Effector memory CD4-positive, alpha-beta T cell (primary cell): Measurements from ENCODE around the gene TEX261.

Experiments
- DNase-seq, 3 donors: peaks; one replicate each; pipeline ENCODE4 v3.0.0-alpha.2; 2020
- H3K27ac ChIP-seq: 2 replicates; pipeline ENCODE4 v1.7.0; 2013; ENCODE audit warnings: mild to moderate bottlenecking, low read length, moderate library complexity; ENCODE audit not compliant: insufficient read depth, poor library complexity, severe bottlenecking
- H3K27me3 ChIP-seq: replicated peaks from 2 replicates; pipeline ENCODE4 v1.7.0; 2013; ENCODE audit warnings: mild to moderate bottlenecking, low read length; ENCODE audit not compliant: insufficient read depth, control insufficient read depth, poor library complexity, severe bottlenecking
- H3K36me3 ChIP-seq: 2 replicates; pipeline ENCODE4 v1.7.0; 2013; ENCODE audit warnings: mild to moderate bottlenecking, low read length, moderate library complexity; ENCODE audit not compliant: control insufficient read depth, insufficient read depth
- H3K4me1 ChIP-seq: 2 replicates; pipeline ENCODE4 v1.7.0; 2013; ENCODE audit warnings: low read length, mild to moderate bottlenecking; ENCODE audit not compliant: control insufficient read depth, insufficient read depth, poor library complexity, severe bottlenecking
- H3K4me3 ChIP-seq: 2 replicates; pipeline ENCODE4 v1.7.0; 2013; ENCODE audit warnings: low read length, low read depth, mild to moderate bottlenecking; ENCODE audit not compliant: insufficient read depth, poor library complexity, severe bottlenecking
- H3K9me3 ChIP-seq: 2 replicates; pipeline ENCODE4 v1.7.0; 2013; ENCODE audit warnings: mild to moderate bottlenecking, low read length, moderate library complexity; ENCODE audit not compliant: control insufficient read depth

TEX261 gene

GRCh38 chr2:70982971-70983370 is 11.7 kb downstream of the TEX261 start:
- no peak overlapping the region for H3K4me3 ChIP-seq
- no peaks in the 10 kb centered on the region for H3K9me3 ChIP-seq
- no peaks in the 10 kb centered on the region for H3K27me3 ChIP-seq
- H3K4me1 ChIP-seq, result peaks cover 16% of the 10 kb centered on the region
- no peak overlapping the region for H3K27ac ChIP-seq
- H3K36me3 ChIP-seq, result peaks cover 17% of the 10 kb centered on the region
- DNase-seq, result no peak

- H3K27ac ChIP-seq, result no peak overlapping the region
- no peaks in the 10 kb centered on the region for H3K27me3 ChIP-seq
- H3K4me1 ChIP-seq, result peaks cover 22% of the 10 kb centered on the region
- no peak overlapping the region for H3K4me3 ChIP-seq
- H3K36me3 ChIP-seq, result peaks cover 10% of the 10 kb centered on the region
- DNase-seq, result no peak
- H3K9me3 ChIP-seq, result no peaks in the 10 kb centered on the region
Observed at GRCh38 chr2:70981866-70982810, 12.5 kb downstream of the TEX261 start.

- Histone ChIP-seq H3K4me1 (peaks cover 22% of the 10 kb centered on the region), H3K9me3 (no peaks in the 10 kb centered on the region), H3K27ac (no peak overlapping the region), H3K36me3 (peaks cover 6% of the 10 kb centered on the region), H3K4me3 (no peak overlapping the region), H3K27me3 (no peaks in the 10 kb centered on the region)
- DNase-seq, result no peak
Observed at GRCh38 chr2:70981421-70981820, 13.3 kb downstream of the TEX261 start.

- DNase-seq, result no peak
- Histone ChIP-seq H3K4me1 (peaks cover 17% of the 10 kb centered on the region), H3K4me3 (no peak overlapping the region), H3K27ac (no peak overlapping the region), H3K36me3 (no peaks in the 10 kb centered on the region), H3K27me3 (no peaks in the 10 kb centered on the region), H3K9me3 (no peaks in the 10 kb centered on the region)
Observed at GRCh38 chr2:70979626-70980025, 15.0 kb downstream of the TEX261 start.

GRCh38 chr2:70979180-70979488 is 15.5 kb downstream of the TEX261 start:
- Histone ChIP-seq H3K4me1 (peaks cover 14% of the 10 kb centered on the region), H3K27ac (no peak overlapping the region), H3K27me3 (no peaks in the 10 kb centered on the region), H3K36me3 (no peaks in the 10 kb centered on the region), H3K9me3 (no peaks in the 10 kb centered on the region), H3K4me3 (peak overlapping the region; percentile 60)
- no peak for DNase-seq

GRCh38 chr2:70978341-70979179 is 16.1 kb downstream of the TEX261 start, which contains the start of gene ANKRD53:
Gene ANKRD53, plus strand, starts transcription at chr2:70978630. Its CDS starts 16 bp downstream, at chr2:70978646.
- H3K36me3 ChIP-seq, result no peaks in the 10 kb centered on the region
- H3K4me1 ChIP-seq, result peaks cover 14% of the 10 kb centered on the region
- DNase-seq, result no peak
- no peaks in the 10 kb centered on the region for H3K9me3 ChIP-seq
- H3K4me3 ChIP-seq, result peak within 1 kb of the TSS; percentile 60
- no peaks in the 10 kb centered on the region for H3K27me3 ChIP-seq
- peak within 1 kb of the TSS; percentile 37 for H3K27ac ChIP-seq

GRCh38 chr2:70977605-70978205 is 17.0 kb downstream of the TEX261 start:
- DNase-seq, result no peak
- H3K4me3 ChIP-seq, result peak overlapping the region; percentile 60

GRCh38 chr2:70975237-70975636 is 19.4 kb downstream of the TEX261 start:
- Histone ChIP-seq H3K4me3 (no peak overlapping the region), H3K9me3 (no peaks in the 10 kb centered on the region), H3K36me3 (no peaks in the 10 kb centered on the region), H3K27me3 (no peaks in the 10 kb centered on the region), H3K27ac (no peak overlapping the region), H3K4me1 (peaks cover 14% of the 10 kb centered on the region)
- no peak for DNase-seq

More at GRCh38 chr2:70977605-70978205, 17.0 kb downstream of the TEX261 start:
- H3K4me1 ChIP-seq, result peaks cover 14% of the 10 kb centered on the region
- peak overlapping the region; percentile 37 for H3K27ac ChIP-seq
- H3K27me3 ChIP-seq, result no peaks in the 10 kb centered on the region
- no peaks in the 10 kb centered on the region for H3K9me3 ChIP-seq
- H3K36me3 ChIP-seq, result no peaks in the 10 kb centered on the region

GRCh38 chr2:70974592-70974991 is 20.1 kb downstream of the TEX261 start:
- Histone ChIP-seq H3K9me3 (no peaks in the 10 kb centered on the region), H3K27ac (no peak overlapping the region), H3K36me3 (no peaks in the 10 kb centered on the region), H3K27me3 (no peaks in the 10 kb centered on the region), H3K4me3 (no peak overlapping the region), H3K4me1 (peaks cover 14% of the 10 kb centered on the region)
- no peak for DNase-seq
